Loucy (cell line): ENCODE results near the gene SHLD1.
"Not testable (repeated sequence)": the region's sequence is repeated elsewhere in the genome, so short reads cannot be mapped to it uniquely, and the experiment has no call there.

Experiments
- H2AFZ ChIP-seq: fragments of 200-600 bp; sonication (generic); 2 replicates; pipeline ENCODE4 v1.6.0; 2016; ENCODE audit warnings: antibody characterized with exemption, mild to moderate bottlenecking, low read length, moderate library complexity
- H3F3A ChIP-seq: fragments of 200-600 bp; 2 replicates; pipeline ENCODE4 v1.6.0; 2016; ENCODE audit warnings: antibody characterized with exemption, low read depth, mild to moderate bottlenecking
- H3K27me3 ChIP-seq: fragments of 200-600 bp; sonication (generic); 2 replicates; pipeline ENCODE4 v1.6.1; 2014; ENCODE audit warnings: low read length, mild to moderate bottlenecking; ENCODE audit not compliant: insufficient read depth, poor library complexity, severe bottlenecking
- H3K36me3 ChIP-seq: fragments of 200-600 bp; sonication (generic); 2 replicates; pipeline ENCODE4 v1.6.1; 2016; ENCODE audit warnings: low read length; ENCODE audit not compliant: insufficient read depth
- H3K4me1 ChIP-seq: fragments of 200-600 bp; sonication (generic); 2 replicates; pipeline ENCODE4 v1.5.1; 2014; ENCODE audit warnings: low read length, mild to moderate bottlenecking; ENCODE audit not compliant: insufficient read depth, poor library complexity, severe bottlenecking
- H3K4me2 ChIP-seq: fragments of 200-600 bp; sonication (generic); 2 replicates; pipeline ENCODE4 v1.6.0; 2014; ENCODE audit warnings: antibody characterized with exemption, low read length, low read depth, mild to moderate bottlenecking; ENCODE audit not compliant: poor library complexity, severe bottlenecking
- H3K4me3 ChIP-seq: fragments of 200-600 bp; sonication (generic); 2 replicates; pipeline ENCODE4 v1.5.1; 2014; ENCODE audit warnings: low read length, mild to moderate bottlenecking, mixed read lengths; ENCODE audit not compliant: poor library complexity, severe bottlenecking
- H3K79me2 ChIP-seq: fragments of 200-600 bp; sonication (generic); 2 replicates; pipeline ENCODE4 v1.6.1; 2014; ENCODE audit warnings: low read length; ENCODE audit not compliant: insufficient read depth
- H3K9ac ChIP-seq: fragments of 200-600 bp; sonication (generic); 2 replicates; pipeline ENCODE4 v1.6.0; 2014; ENCODE audit warnings: mild to moderate bottlenecking, low read depth, low read length, moderate library complexity; ENCODE audit not compliant: poor library complexity, severe bottlenecking
- H3K9me2 ChIP-seq: fragments of 200-600 bp; sonication (generic); replicated peaks from 2 replicates; pipeline ENCODE4 v1.6.1; 2016; ENCODE audit warnings: low read depth, low read length, mixed read lengths
- H3K9me3 ChIP-seq: fragments of 200-600 bp; sonication (generic); 2 replicates; pipeline ENCODE4 v1.6.1; 2014; ENCODE audit warnings: mild to moderate bottlenecking, antibody characterized with exemption, low read length, low read depth; ENCODE audit not compliant: insufficient read depth
- H4K20me1 ChIP-seq: fragments of 200-600 bp; sonication (generic); 2 replicates; pipeline ENCODE4 v1.6.0; 2014; ENCODE audit warnings: antibody characterized with exemption, low read length, mild to moderate bottlenecking; ENCODE audit not compliant: insufficient read depth, poor library complexity, severe bottlenecking
- CTCF ChIP-seq: fragments of 200-600 bp; sonication (generic); conservative IDR thresholded peaks from 2 replicates; pipeline ENCODE4 v1.5.1; 2014; ENCODE audit warnings: mild to moderate bottlenecking, antibody characterized with exemption, low read length
- EZH2phosphoT487 ChIP-seq: fragments of 200-600 bp; IDR thresholded peaks from 2 replicates; pipeline ENCODE4 v1.6.1; 2018; ENCODE audit warnings: antibody characterized with exemption, mild to moderate bottlenecking, moderate library complexity, borderline replicate concordance

The SHLD1 gene

GRCh38 chr20:5737619-5737953, 12.6 kb upstream of the SHLD1 start:
- Histone ChIP-seq H4K20me1 (no peaks in the 10 kb centered on the region), H3K27me3 (peaks cover 15% of the 10 kb centered on the region), H3F3A (no peaks in the 10 kb centered on the region), H3K9me2 (no peaks in the 10 kb centered on the region), H3K4me1 (no peaks in the 10 kb centered on the region), H3K36me3 (no peaks in the 10 kb centered on the region), H3K9ac (no peak overlapping the region), H2AFZ (no peak overlapping the region), H3K4me3 (no peak overlapping the region), H3K9me3 (no peaks in the 10 kb centered on the region), H3K79me2 (no peaks in the 10 kb centered on the region), H3K4me2 (no peak overlapping the region)
- TF ChIP-seq EZH2phosphoT487 (no peak), CTCF (no peak)

- H3K36me3 ChIP-seq, result no peaks in the 10 kb centered on the region
These were observed 12.2 kb upstream of the SHLD1 start for GRCh38 chr20:5737966-5738365.

GRCh38 chr20:5740643-5741042, 9.6 kb upstream of the SHLD1 start:
- not testable (repeated sequence) for H3K36me3 ChIP-seq, H3K4me2 ChIP-seq, H3K4me3 ChIP-seq, H2AFZ ChIP-seq, H3K9me2 ChIP-seq, H3K4me1 ChIP-seq, H3K79me2 ChIP-seq, H3K9me3 ChIP-seq, H3F3A ChIP-seq, H3K9ac ChIP-seq, H4K20me1 ChIP-seq
- peaks cover 21% of the 10 kb centered on the region for H3K27me3 ChIP-seq

More at GRCh38 chr20:5737966-5738365, 12.2 kb upstream of the SHLD1 start:
- TF ChIP-seq EZH2phosphoT487, result no peak
- no peak for TF ChIP-seq CTCF
- Histone ChIP-seq H3K27me3 (peaks cover 17% of the 10 kb centered on the region), H3K9me2 (no peaks in the 10 kb centered on the region), H3K9me3 (no peaks in the 10 kb centered on the region), H3K4me2 (no peak overlapping the region), H3K4me3 (no peak overlapping the region), H3K9ac (no peak overlapping the region), H4K20me1 (no peaks in the 10 kb centered on the region), H2AFZ (no peak overlapping the region), H3F3A (no peaks in the 10 kb centered on the region), H3K4me1 (no peaks in the 10 kb centered on the region), H3K79me2 (no peaks in the 10 kb centered on the region)

GRCh38 chr20:5741089-5741488, 9.1 kb upstream of the SHLD1 start:
- Histone ChIP-seq H3K9me2 (no peaks in the 10 kb centered on the region), H3K4me1 (no peaks in the 10 kb centered on the region), H4K20me1 (no peaks in the 10 kb centered on the region), H3K36me3 (no peaks in the 10 kb centered on the region), H3F3A (no peaks in the 10 kb centered on the region), H3K4me3 (no peak overlapping the region), H3K4me2 (no peak overlapping the region), H3K9me3 (no peaks in the 10 kb centered on the region), H3K27me3 (peaks cover 26% of the 10 kb centered on the region), H3K9ac (no peak overlapping the region), H2AFZ (no peak overlapping the region), H3K79me2 (no peaks in the 10 kb centered on the region)
- TF ChIP-seq EZH2phosphoT487 (no peak), CTCF (no peak)
